ENCODE measurements around the gene CCDC194. TPM values are rescaled to one million over a fixed set of nuclear protein-coding genes. Genes with fewer than 3 reads are reported as not detected.

Gene CCDC194
- total and polyA plus RNA-seq, 2 of the 8 experiments (the other 6 are each of a cell fraction or from before 2014, with no cell fraction given) = 0.33 TPM; not detected in 1

DNA sequence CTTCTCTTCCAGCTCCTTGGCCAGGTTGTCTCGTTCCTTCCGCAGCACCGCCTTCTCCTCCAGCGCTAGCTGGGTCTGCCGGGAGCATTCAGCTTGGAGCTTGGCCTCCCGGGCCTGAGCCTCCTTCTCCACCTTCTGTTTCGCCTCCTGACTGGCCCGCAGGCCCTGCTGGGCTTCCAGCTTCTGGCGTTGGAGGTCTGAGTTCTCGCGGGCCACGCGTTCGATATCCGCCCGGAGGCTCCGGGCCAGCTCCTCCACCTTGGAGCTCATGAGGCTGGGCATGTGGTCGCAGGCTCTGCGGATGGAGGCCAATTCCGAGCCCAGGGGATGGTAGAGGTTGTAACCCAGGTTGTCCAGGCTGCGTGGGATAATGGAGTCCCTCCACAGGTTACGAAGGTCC lies 28.6 kb downstream of the CCDC194 start:
- H3K9ac ChIP-seq (replicated peaks in 1 of 4; ENCODE audit: extremely low read depth in 1 of 4, low read depth in 3 of 4, low read length in 3 of 4) = no peak overlapping the region
- no peak overlapping the region for H3K4me3 ChIP-seq (ENCODE audit: extremely low read depth in 1 of 4, insufficient read depth in 2 of 4, low read depth in 3 of 4, low read length in 4 of 4)
- H3K23ac ChIP-seq (ENCODE audit: insufficient read length) = no peak overlapping the region
- H3K4me1 ChIP-seq (replicated peaks in 1 of 4; ENCODE audit: control insufficient read depth in 3 of 4, insufficient read depth in 4 of 4, low read length in 3 of 4) = no peaks in the 10 kb centered on the region
- H3K23me2 ChIP-seq (ENCODE audit: low read depth, low read length) = peaks cover 2% of the 10 kb centered on the region; the same call in 1 of the 2 replicates
- H3K4me2 ChIP-seq (ENCODE audit: insufficient read depth in 1 of 2, low read depth in 2 of 2, low read length in 2 of 2) = no peak overlapping the region
- ChIA-PET POLR2A (ENCODE audit: partially characterized antibody) (interaction anchor here (0.8 to 1.4 kb wide), 3 partner anchors 21 to 26 kb away, joined by 3 to 5 read pairs (median 3); no protein-coding TSS in a partner anchor), CTCF (ENCODE audit: partially characterized antibody) (interaction anchor here (0.9 to 6.2 kb wide), 8 partner anchors 9 to 29 kb away, joined by 3 to 41 read pairs (median 8); partner anchors contain the start of genes CCDC194 and PLVAP)
- no peak overlapping the region for H3K56ac ChIP-seq (replicated peaks; ENCODE audit: insufficient read length, low read depth, low read length)
- no peak overlapping the region for H3K27ac ChIP-seq (ENCODE audit: low read depth, low read length)
- H3K79me1 ChIP-seq (ENCODE audit: low read depth, low read length) = no peaks in the 10 kb centered on the region
- H3K18ac ChIP-seq (ENCODE audit: extremely low read depth, low read length) = no peak overlapping the region
- H3K36me3 ChIP-seq (ENCODE audit: control insufficient read depth in 2 of 4, insufficient read depth in 4 of 4, low read length in 3 of 4) = no peaks in the 10 kb centered on the region
- no peak overlapping the region for H2BK5ac ChIP-seq (ENCODE audit: low read depth, low read length)
- peak overlapping the region; percentile 50; the same call in 1 of the 2 replicates for H2BK12ac ChIP-seq (ENCODE audit: low read depth, low read length)
- H3K27me3 ChIP-seq (replicated peaks in 1 of 4; ENCODE audit: control insufficient read depth in 3 of 4, extremely low read depth in 1 of 4, insufficient read depth in 3 of 4, low read length in 3 of 4) = no peaks in the 10 kb centered on the region
- H2BK15ac ChIP-seq (ENCODE audit: low read length) = 0 out of 2 replicates have a peak overlapping the region, but pooled peaks have one; percentile 31
- no peak overlapping the region for H4K5ac ChIP-seq (ENCODE audit: insufficient read length, low read depth, low read length)
- H3K9me3 ChIP-seq (ENCODE audit: insufficient read depth in 2 of 2, low read depth in 1 of 2, low read length in 1 of 2) = no peaks in the 10 kb centered on the region
- DNase-seq (ENCODE audit: low read depth in 1 of 2, low spot score in 2 of 2) (no peak), FAIRE-seq (no peak)
- no peak overlapping the region for H3K14ac ChIP-seq (ENCODE audit: insufficient read length)
- no peak overlapping the region for H3K4ac ChIP-seq (replicated peaks; ENCODE audit: insufficient read length, low read depth, low read length)
- no peak overlapping the region for H2AK5ac ChIP-seq (ENCODE audit: low read depth, low read length)
- H2BK120ac ChIP-seq (replicated peaks; ENCODE audit: low read depth, low read length) = no peak overlapping the region
- H4K8ac ChIP-seq (ENCODE audit: extremely low read depth, insufficient read depth, low read length) = no peak overlapping the region
- no peak overlapping the region for H4K91ac ChIP-seq (replicated peaks; ENCODE audit: insufficient read length, low read length)
- no peaks in the 10 kb centered on the region for H4K20me1 ChIP-seq (replicated peaks in 1 of 2; ENCODE audit: control insufficient read depth in 1 of 2, insufficient read depth in 2 of 2, low read length in 2 of 2)
- WGBS, 2 experiments (ENCODE audit: extremely low coverage in 1 of 2, insufficient coverage in 1 of 2, insufficient read length in 1 of 2, insufficient replicate concordance in 2 of 2, low coverage in 1 of 2, low lambda C conversion rate in 2 of 2, missing lambda C conversion rate in 1 of 2) = 94% methylated on average over 17 of the region's 22 CpGs; no CpG with 5 or more reads in 1 of the 2 experiments
- no peak overlapping the region for H2BK20ac ChIP-seq (ENCODE audit: low read length)
- no peaks in the 10 kb centered on the region for H3K79me2 ChIP-seq (ENCODE audit: control insufficient read depth in 1 of 2, insufficient read depth in 2 of 2, low read length in 2 of 2)
- H2AFZ ChIP-seq (ENCODE audit: low read length) = no peak overlapping the region
- TF ChIP-seq SRF (IDR thresholded peaks at IDR 0.05; ENCODE audit: low read depth, low read length) = no peak
- no peak for TF ChIP-seq CEBPB (IDR thresholded peaks at IDR 0.05; ENCODE audit: low read depth, low read length)
- TF ChIP-seq TCF12 (IDR thresholded peaks at IDR 0.05; ENCODE audit: low read depth, low read length) = no peak
- no peak for TF ChIP-seq RXRA (IDR thresholded peaks at IDR 0.05; ENCODE audit: insufficient read depth, low read depth, low read length)
- no peak for TF ChIP-seq EGR1 (IDR thresholded peaks at IDR 0.05; ENCODE audit: borderline replicate concordance, low read depth, low read length)
- no peak for TF ChIP-seq JUN (IDR thresholded peaks at IDR 0.05; ENCODE audit: low read depth, low read length)
- no peak for TF ChIP-seq JUND (IDR thresholded peaks at IDR 0.05; ENCODE audit: low read length)
- no peak for TF ChIP-seq CREB1 (IDR thresholded peaks at IDR 0.05)
- TF ChIP-seq, protein P1, sequence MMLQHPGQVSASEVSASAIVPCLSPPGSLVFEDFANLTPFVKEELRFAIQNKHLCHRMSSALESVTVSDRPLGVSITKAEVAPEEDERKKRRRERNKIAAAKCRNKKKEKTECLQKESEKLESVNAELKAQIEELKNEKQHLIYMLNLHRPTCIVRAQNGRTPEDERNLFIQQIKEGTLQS (IDR thresholded peaks at IDR 0.05; ENCODE audit: insufficient read depth, low read depth, low read length) = no peak
- TF ChIP-seq, protein P2, sequence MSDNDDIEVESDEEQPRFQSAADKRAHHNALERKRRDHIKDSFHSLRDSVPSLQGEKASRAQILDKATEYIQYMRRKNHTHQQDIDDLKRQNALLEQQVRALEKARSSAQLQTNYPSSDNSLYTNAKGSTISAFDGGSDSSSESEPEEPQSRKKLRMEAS (IDR thresholded peaks at IDR 0.05) = no peak
- TF ChIP-seq, protein P3, sequence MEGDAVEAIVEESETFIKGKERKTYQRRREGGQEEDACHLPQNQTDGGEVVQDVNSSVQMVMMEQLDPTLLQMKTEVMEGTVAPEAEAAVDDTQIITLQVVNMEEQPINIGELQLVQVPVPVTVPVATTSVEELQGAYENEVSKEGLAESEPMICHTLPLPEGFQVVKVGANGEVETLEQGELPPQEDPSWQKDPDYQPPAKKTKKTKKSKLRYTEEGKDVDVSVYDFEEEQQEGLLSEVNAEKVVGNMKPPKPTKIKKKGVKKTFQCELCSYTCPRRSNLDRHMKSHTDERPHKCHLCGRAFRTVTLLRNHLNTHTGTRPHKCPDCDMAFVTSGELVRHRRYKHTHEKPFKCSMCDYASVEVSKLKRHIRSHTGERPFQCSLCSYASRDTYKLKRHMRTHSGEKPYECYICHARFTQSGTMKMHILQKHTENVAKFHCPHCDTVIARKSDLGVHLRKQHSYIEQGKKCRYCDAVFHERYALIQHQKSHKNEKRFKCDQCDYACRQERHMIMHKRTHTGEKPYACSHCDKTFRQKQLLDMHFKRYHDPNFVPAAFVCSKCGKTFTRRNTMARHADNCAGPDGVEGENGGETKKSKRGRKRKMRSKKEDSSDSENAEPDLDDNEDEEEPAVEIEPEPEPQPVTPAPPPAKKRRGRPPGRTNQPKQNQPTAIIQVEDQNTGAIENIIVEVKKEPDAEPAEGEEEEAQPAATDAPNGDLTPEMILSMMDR (IDR thresholded peaks at IDR 0.05; ENCODE audit: control extremely low read depth in 1 of 3, insufficient read depth in 1 of 3, low read depth in 1 of 3, low read length in 3 of 3) = no peak
- no peak for TF ChIP-seq SIX5 (IDR thresholded peaks at IDR 0.05; ENCODE audit: low read depth, low read length)
